GM10248 (cell line): Measurements from ENCODE around the gene DDB1.

Experiments
- CTCF ChIA-PET: fragments of 300-600 bp; sonication (Branson Sonifier 250); formaldehyde crosslinking; extraction: SDS; loops from one replicate; lab custom pipeline; 2021; ENCODE audit warnings: antibody characterized with exemption; lab: Yijun Ruan, JAX
- POLR2A ChIA-PET: fragments of 350-650 bp; sonication (Branson Sonifier 250); formaldehyde crosslinking; extraction: SDS; loops from one replicate; lab custom pipeline; 2020; ENCODE audit warnings: antibody characterized with exemption; lab: Yijun Ruan, JAX
- DNase-seq: peaks from one replicate; pipeline ENCODE4 v3.0.0; 2012; ENCODE audit errors: extremely low spot score
- CTCF ChIP-seq: IDR thresholded peaks from 2 replicates; pipeline ENCODE4 v1.5.1; 2012; ENCODE audit warnings: mild to moderate bottlenecking, low read depth; ENCODE audit errors: extremely low read depth, missing control alignments, control extremely low read depth

Gene DDB1

GRCh38 chr11:61364012-61364675 lies 31.2 kb upstream of the DDB1 start:
- TF ChIP-seq CTCF: no peak
- CTCF ChIA-PET: interaction anchor here (0.8 to 27.1 kb wide), 7 partner anchors 9 to 71 kb away, joined by 3 to 374 read pairs (median 7); partner anchors contain the start of genes DDB1 and TKFC
- POLR2A ChIA-PET: no interaction called here
- DNase-seq: no peak

- no peak for DNase-seq
- CTCF ChIA-PET: interaction anchor here (0.8 to 27.1 kb wide), 9 partner anchors 6 to 73 kb away, joined by 3 to 374 read pairs (median 5); partner anchors contain the start of genes DDB1 and TKFC
- POLR2A ChIA-PET: interaction anchor here (1.2 to 3.9 kb wide), 10 partner anchors 8 to 67 kb away, joined by 3 to 38 read pairs (median 7); partner anchors contain the start of genes CPSF7, SDHAF2 and TMEM216
- no peak for TF ChIP-seq CTCF
Observed at GRCh38 chr11:61362542-61362875, 29.6 kb upstream of the DDB1 start.

GRCh38 chr11:61361741-61362541 lies 29.0 kb upstream of the DDB1 start, which contains the start of the genes CYB561A3 and TMEM138:
CYB561A3 (minus strand) TSS chr11:61361882; CDS start chr11:61356713, 5,169 bp downstream.
TMEM138 (plus strand) TSS chr11:61362374; CDS start chr11:61364391, 2,017 bp downstream.
- peak; percentile 92 for DNase-seq
- no peak for TF ChIP-seq CTCF
- POLR2A ChIA-PET: interaction anchor here (0.6 to 3.9 kb wide), 17 partner anchors 8 to 1086 kb away, joined by 3 to 38 read pairs (median 5); partner anchors contain the start of genes CPSF7, SDHAF2 and TMEM216
- CTCF ChIA-PET: interaction anchor here (1.0 to 27.1 kb wide), 9 partner anchors 7 to 73 kb away, joined by 4 to 374 read pairs (median 10); partner anchors contain the start of genes DDB1 and TKFC

GRCh38 chr11:61361237-61361740 lies 28.4 kb upstream of the DDB1 start:
- ChIA-PET CTCF (interaction anchor here (1.2 to 27.1 kb wide), 7 partner anchors 8 to 74 kb away, joined by 4 to 374 read pairs (median 18); partner anchors contain the start of genes DDB1 and TKFC), POLR2A (interaction anchor here (0.6 to 3.9 kb wide), 15 partner anchors 9 to 436 kb away, joined by 3 to 38 read pairs (median 6); partner anchors contain the start of genes CPSF7, SDHAF2 and TMEM216)
- DNase-seq: no peak
- TF ChIP-seq CTCF: no peak

GRCh38 chr11:61359516-61359915 lies 26.6 kb upstream of the DDB1 start:
- no peak for TF ChIP-seq CTCF
- ChIA-PET CTCF (interaction anchor here (2.7 to 27.1 kb wide), 5 partner anchors 9 to 76 kb away, joined by 10 to 374 read pairs (median 68); partner anchors contain the start of genes DDB1 and TKFC), POLR2A (interaction anchor here (0.6 to 3.9 kb wide), 9 partner anchors 10 to 1214 kb away, joined by 3 to 38 read pairs (median 3); partner anchors contain the start of gene EEF1G)
- DNase-seq: no peak
